ENCODE measurements around the gene HSPA1L.
A peak's percentile ranks its signal among the peaks of the same experiment; 100 is the strongest.

Gene HSPA1L

GRCh38 chr6:31780507-31781243 lies 34.4 kb downstream of the HSPA1L start:
- FAIRE-seq, result no peak

GRCh38 chr6:31779908-31780307 lies 35.2 kb downstream of the HSPA1L start:
- FAIRE-seq, result no peak

- no peak for FAIRE-seq
Observed at GRCh38 chr6:31778999-31779885, 35.8 kb downstream of the HSPA1L start.

- no peak for FAIRE-seq
Observed at GRCh38 chr6:31778193-31778592, 36.9 kb downstream of the HSPA1L start.

- no peak for FAIRE-seq
Observed at GRCh38 chr6:31777667-31778050, 37.4 kb downstream of the HSPA1L start.

GRCh38 chr6:31776989-31777666 lies 38.0 kb downstream of the HSPA1L start, which contains the start of gene VWA7:
TSS of gene VWA7 (minus strand) at chr6:31777328. CDS start at chr6:31776779, 549 bp downstream.
- FAIRE-seq, result peak; percentile 62

- no peak for FAIRE-seq
Observed at GRCh38 chr6:31776485-31776988, 38.5 kb downstream of the HSPA1L start.

- no peak for FAIRE-seq
Observed at GRCh38 chr6:31775633-31776484, 39.2 kb downstream of the HSPA1L start.

- no peak for FAIRE-seq
Observed at GRCh38 chr6:31775184-31775583, 39.9 kb downstream of the HSPA1L start.

- FAIRE-seq, result no peak
Observed at GRCh38 chr6:31771992-31772358, 43.1 kb downstream of the HSPA1L start.

- no peak for FAIRE-seq
Observed at GRCh38 chr6:31770860-31771259, 44.2 kb downstream of the HSPA1L start.

- FAIRE-seq, result no peak
Observed at GRCh38 chr6:31769684-31770371, 45.3 kb downstream of the HSPA1L start.

GRCh38 chr6:31768363-31769257 lies 46.5 kb downstream of the HSPA1L start:
- no peak for FAIRE-seq

- FAIRE-seq, result no peak
Observed at GRCh38 chr6:31767096-31767645, 47.9 kb downstream of the HSPA1L start.

- no peak for FAIRE-seq
Observed at GRCh38 chr6:31765910-31766794, 48.9 kb downstream of the HSPA1L start.

GRCh38 chr6:31765559-31765909 lies 49.5 kb downstream of the HSPA1L start:
- FAIRE-seq, result no peak

GRCh38 chr6:31764198-31764597 lies 50.9 kb downstream of the HSPA1L start:
- no peak for FAIRE-seq

- FAIRE-seq, result no peak
Observed at GRCh38 chr6:31763619-31763940, 51.5 kb downstream of the HSPA1L start.

- FAIRE-seq, result no peak
Observed at GRCh38 chr6:31762878-31763618, 52.0 kb downstream of the HSPA1L start.

All from islet of Langerhans (tissue), 1 donor.